GM12865 (cell line): ENCODE measurements around the gene ZNF207.
"Not testable (repeated sequence)": the region's sequence is repeated elsewhere in the genome, so short reads cannot be mapped to it uniquely, and the experiment has no call there.

ENCODE experiments used
- DNase-seq: peaks from one replicate; pipeline ENCODE4 v3.0.0; 2010; ENCODE audit warnings: low read depth
- H3K4me3 ChIP-seq: 2 replicates; pipeline ENCODE4 v1.5.1; 2011; ENCODE audit warnings: mild to moderate bottlenecking, low read depth, low read length, control low read depth
- TF ChIP-seq, protein P1 (sequence below): IDR thresholded peaks from 2 replicates; pipeline ENCODE4 v1.5.1; 2011; ENCODE audit warnings: low read length, control low read depth, low read depth, inconsistent platforms; ENCODE audit not compliant: insufficient read depth; ENCODE audit errors: missing control alignments

ZNF207 gene

DNA sequence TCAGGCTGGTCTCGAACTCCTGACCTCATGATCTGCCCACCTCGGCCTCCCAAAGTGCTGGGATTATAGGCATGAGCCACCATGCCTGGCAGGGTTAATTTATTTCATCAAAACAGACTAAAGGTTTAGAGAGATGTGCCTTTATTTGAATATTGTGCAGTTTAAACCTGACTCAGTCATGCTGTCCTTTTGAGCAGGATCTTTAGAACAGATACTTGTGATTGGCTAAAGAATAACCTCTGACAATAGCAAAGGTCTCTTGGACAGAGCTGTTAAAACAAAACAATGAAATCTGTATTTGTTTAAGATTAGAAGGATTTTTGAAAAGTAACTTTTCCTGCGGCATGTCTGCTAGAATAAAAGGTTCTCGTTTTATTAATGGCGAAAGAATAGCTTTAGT is 36.0 kb downstream of the ZNF207 start:
- DNase-seq = no peak
- TF ChIP-seq, protein P1, sequence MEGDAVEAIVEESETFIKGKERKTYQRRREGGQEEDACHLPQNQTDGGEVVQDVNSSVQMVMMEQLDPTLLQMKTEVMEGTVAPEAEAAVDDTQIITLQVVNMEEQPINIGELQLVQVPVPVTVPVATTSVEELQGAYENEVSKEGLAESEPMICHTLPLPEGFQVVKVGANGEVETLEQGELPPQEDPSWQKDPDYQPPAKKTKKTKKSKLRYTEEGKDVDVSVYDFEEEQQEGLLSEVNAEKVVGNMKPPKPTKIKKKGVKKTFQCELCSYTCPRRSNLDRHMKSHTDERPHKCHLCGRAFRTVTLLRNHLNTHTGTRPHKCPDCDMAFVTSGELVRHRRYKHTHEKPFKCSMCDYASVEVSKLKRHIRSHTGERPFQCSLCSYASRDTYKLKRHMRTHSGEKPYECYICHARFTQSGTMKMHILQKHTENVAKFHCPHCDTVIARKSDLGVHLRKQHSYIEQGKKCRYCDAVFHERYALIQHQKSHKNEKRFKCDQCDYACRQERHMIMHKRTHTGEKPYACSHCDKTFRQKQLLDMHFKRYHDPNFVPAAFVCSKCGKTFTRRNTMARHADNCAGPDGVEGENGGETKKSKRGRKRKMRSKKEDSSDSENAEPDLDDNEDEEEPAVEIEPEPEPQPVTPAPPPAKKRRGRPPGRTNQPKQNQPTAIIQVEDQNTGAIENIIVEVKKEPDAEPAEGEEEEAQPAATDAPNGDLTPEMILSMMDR = no peak
- H3K4me3 ChIP-seq = no peak overlapping the region

GRCh38 chr17:32386844-32387243 is 36.9 kb downstream of the ZNF207 start:
- TF ChIP-seq, protein P1 = no peak
- no peak overlapping the region for H3K4me3 ChIP-seq
- no peak for DNase-seq

- DNase-seq, H3K4me3 ChIP-seq: not testable (repeated sequence)
Measured at GRCh38 chr17:32388128-32388527, 38.2 kb downstream of the ZNF207 start.

DNA sequence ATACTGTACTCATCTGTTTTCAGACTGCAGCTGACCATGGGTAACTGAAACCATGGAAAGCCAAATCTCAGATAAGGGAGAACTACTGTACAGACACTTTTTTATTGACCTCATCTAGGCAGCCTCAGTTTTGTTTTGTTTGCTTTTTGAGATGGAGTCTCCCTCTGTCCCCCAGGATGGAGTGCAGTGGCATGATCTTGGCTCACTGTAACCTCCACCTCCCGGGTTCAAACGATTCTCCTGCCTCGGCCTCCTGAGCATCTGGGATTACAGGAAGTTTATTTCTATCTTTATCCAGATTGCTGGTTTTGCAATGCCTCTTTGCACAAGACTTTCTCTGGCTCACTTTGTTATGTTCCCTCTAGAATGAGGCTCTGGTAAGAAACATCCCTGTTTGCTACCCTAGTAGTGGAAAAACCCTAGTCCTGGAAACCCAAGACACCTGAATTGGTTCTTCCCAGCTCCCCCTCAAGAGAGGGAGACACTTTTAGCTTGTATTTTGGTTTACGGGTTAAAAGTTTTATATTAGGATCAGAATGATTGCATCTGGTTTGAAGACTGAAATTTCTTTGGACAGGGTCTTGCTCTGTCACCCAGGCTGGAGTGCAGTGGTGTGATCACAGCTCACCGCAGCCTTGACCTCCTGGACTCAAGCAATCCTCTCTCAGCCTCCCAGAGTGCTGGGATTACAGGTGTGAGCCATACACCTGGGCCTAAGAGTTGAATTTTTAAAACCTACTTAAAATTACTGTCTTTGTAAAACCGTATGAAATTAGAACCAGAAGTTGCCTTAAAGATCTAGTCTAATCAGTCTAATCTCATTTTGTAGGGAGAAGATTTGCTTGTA is 38.9 kb downstream of the ZNF207 start:
- no peak overlapping the region for H3K4me3 ChIP-seq
- DNase-seq = no peak
- TF ChIP-seq, protein P1 = no peak

GRCh38 chr17:32393904-32394303 is 43.9 kb downstream of the ZNF207 start:
- no peak for DNase-seq
- H3K4me3 ChIP-seq = no peak overlapping the region
- TF ChIP-seq, protein P1 = no peak

- no peak overlapping the region for H3K4me3 ChIP-seq
- no peak for DNase-seq
- TF ChIP-seq, protein P1 = no peak
Measured at GRCh38 chr17:32396343-32396742, 46.4 kb downstream of the ZNF207 start.

DNA sequence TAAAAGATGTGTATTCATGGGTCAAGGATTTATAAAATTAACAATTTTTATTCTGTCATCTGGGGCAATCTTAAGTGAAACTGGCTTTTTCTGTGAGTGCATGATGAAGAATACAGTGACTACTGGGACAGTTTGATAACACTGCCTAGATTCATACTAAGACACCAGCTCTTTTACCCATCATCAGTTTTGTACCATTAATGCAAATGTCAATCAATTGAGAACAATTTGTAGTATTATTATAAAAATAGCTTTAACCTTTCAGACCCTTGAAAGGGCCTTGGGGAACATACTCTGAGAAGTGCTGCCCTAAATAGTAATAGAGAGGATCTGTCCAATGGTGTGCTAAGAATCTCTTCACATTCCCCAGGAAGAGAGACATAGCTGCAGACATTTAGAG is 49.0 kb downstream of the ZNF207 start:
- DNase-seq = no peak
- no peak overlapping the region for H3K4me3 ChIP-seq
- TF ChIP-seq, protein P1 = no peak

- not testable (repeated sequence) for H3K4me3 ChIP-seq, DNase-seq
Measured at GRCh38 chr17:32410085-32410484, 60.1 kb downstream of the ZNF207 start.
